Keratinocyte (primary cell): Measurements from ENCODE around the gene INPP4B. TPM values are rescaled to one million over a fixed set of nuclear protein-coding genes. Genes with fewer than 3 reads are reported as not detected.

Experiments
- DNase-seq: peaks from one replicate; pipeline ENCODE4 v3.0.0-alpha.2; 2011; ENCODE audit warnings: low read depth, missing footprints, low spot score
- FAIRE-seq: peaks from 2 replicates; lab custom pipeline; 2011; peaks lifted over from hg19 to GRCh38; lab: Jason Lieb, UNC
- H2AFZ ChIP-seq: 2 replicates; pipeline ENCODE4 v1.6.0; 2012; ENCODE audit warnings: low read length, control low read depth, inconsistent platforms; ENCODE audit not compliant: control insufficient read depth
- H3K27ac ChIP-seq: 2 replicates; pipeline ENCODE4 v1.5.1; 2011; ENCODE audit warnings: low read length; ENCODE audit not compliant: control insufficient read depth, insufficient read depth
- H3K27me3 ChIP-seq: 3 replicates; pipeline ENCODE4 v1.6.0; 2011; ENCODE audit warnings: low read length; ENCODE audit not compliant: control insufficient read depth, insufficient read depth; ENCODE audit errors: extremely low read depth
- H3K36me3 ChIP-seq, 2 experiments: 2 replicates in 1 of 2; 3 replicates in 1 of 2; pipeline ENCODE4 v1.5.1; 2011; ENCODE audit warnings: low read length in 2 of 2, mild to moderate bottlenecking in 1 of 2; ENCODE audit not compliant: control insufficient read depth in 2 of 2, insufficient read depth in 2 of 2; ENCODE audit errors: extremely low read depth in 1 of 2
- H3K4me1 ChIP-seq: 3 replicates; pipeline ENCODE4 v1.5.1; 2011; ENCODE audit warnings: low read length; ENCODE audit not compliant: control insufficient read depth, insufficient read depth; ENCODE audit errors: extremely low read depth
- H3K4me2 ChIP-seq: 3 replicates; pipeline ENCODE4 v1.6.0; 2011; ENCODE audit warnings: low read depth, low read length; ENCODE audit not compliant: control insufficient read depth, insufficient read depth; ENCODE audit errors: extremely low read depth
- H3K4me3 ChIP-seq, 3 experiments: fragments of 200-600 bp in 1 of 3; sonication (generic) in 1 of 3; 2 replicates in 2 of 3; 3 replicates in 1 of 3; pipeline ENCODE4 v1.5.1; 2011 to 2016; ENCODE audit warnings: low read length in 3 of 3, mild to moderate bottlenecking in 3 of 3, control low read depth in 2 of 3, inconsistent platforms in 1 of 3, low read depth in 1 of 3, mixed read lengths in 1 of 3, mixed run types in 1 of 3, moderate library complexity in 1 of 3; ENCODE audit not compliant: control insufficient read depth in 2 of 3, insufficient read depth in 2 of 3; ENCODE audit errors: extremely low read depth in 1 of 3
- H3K79me2 ChIP-seq: 2 replicates; pipeline ENCODE4 v1.6.0; 2012; ENCODE audit warnings: low read length; ENCODE audit not compliant: control insufficient read depth, insufficient read depth
- H3K9ac ChIP-seq: 3 replicates; pipeline ENCODE4 v1.6.0; 2011; ENCODE audit warnings: low read length; ENCODE audit not compliant: control insufficient read depth, insufficient read depth; ENCODE audit errors: extremely low read depth
- H3K9me1 ChIP-seq: 3 replicates; pipeline ENCODE4 v1.6.0; 2011; ENCODE audit warnings: low read length; ENCODE audit not compliant: control insufficient read depth, insufficient read depth; ENCODE audit errors: extremely low read depth
- H3K9me3 ChIP-seq: 2 replicates; pipeline ENCODE4 v1.5.1; 2012; ENCODE audit warnings: low read depth, low read length; ENCODE audit not compliant: control insufficient read depth
- H4K20me1 ChIP-seq: 3 replicates; pipeline ENCODE4 v1.6.0; 2011; ENCODE audit warnings: low read length; ENCODE audit not compliant: control insufficient read depth, insufficient read depth; ENCODE audit errors: extremely low read depth
- CTCF ChIP-seq, 3 experiments: IDR thresholded peaks in 1 of 3; conservative IDR thresholded peaks in 1 of 3; optimal IDR thresholded peaks in 1 of 3; 2 replicates in 2 of 3; 3 replicates in 1 of 3; pipeline versions ENCODE3 to v1.5.1; 2011; ENCODE audit warnings: low read length in 3 of 3, mild to moderate bottlenecking in 3 of 3, moderate library complexity in 2 of 3, control low read depth in 1 of 3, inconsistent platforms in 1 of 3; ENCODE audit not compliant: insufficient read depth in 2 of 3; ENCODE audit errors: extremely low read depth in 1 of 3
- EZH2 ChIP-seq: IDR thresholded peaks from one replicate; pipeline ENCODE4 v1.6.1; 2012; ENCODE audit warnings: inconsistent platforms, mild to moderate bottlenecking, low read length, moderate library complexity
- dilution Hi-C: fragments of 300-500 bp; cut with MboI; formaldehyde crosslinking; loops from one replicate; pipeline ENCODE4 v1.7.0; 2020; ENCODE audit warnings: low sequenced_read_pairs; ENCODE audit not compliant: extremely low pct_ligation_motif_present
- polyA plus RNA-seq, 5 experiments: library from polyadenylated mRNA; depleted of rRNA in 3 of 5; stranded (reverse) in 3 of 5; stranded (forward) in 1 of 5; unstranded in 1 of 5; fragments of >200 nt; gene quantifications; 1 replicate in 1 of 5; 2 replicates in 3 of 5; 3 replicates in 1 of 5; pipeline versions ENCODE4 v1.2.1 to v1.2.3, GENCODE V29; 2011 to 2012; ENCODE audit warnings: missing spikeins in 2 of 5, low read depth in 1 of 5, low replicate concordance in 1 of 5

Gene INPP4B
- polyA plus RNA-seq, 1 donor (not counting 4 experiments of a cell fraction or from before 2014, with no cell fraction given): 50.2 TPM

- no peak overlapping the region for H3K9ac ChIP-seq
- TF ChIP-seq CTCF (optimal IDR thresholded peaks at IDR 0.05 in 1 of 3, IDR thresholded peaks at IDR 0.05 in 1 of 3, conservative IDR thresholded peaks at IDR 0.05 in 1 of 3; ENCODE audit: extremely low read depth in 1 of 3, insufficient read depth in 2 of 3, low read length in 3 of 3) (no peak), EZH2 (no peak)
- no peaks in the 10 kb centered on the region for H3K9me3 ChIP-seq
- no peak for FAIRE-seq
- no peak overlapping the region for H3K4me3 ChIP-seq
- H3K4me2 ChIP-seq: no peak overlapping the region
- no peak overlapping the region for H2AFZ ChIP-seq
- no peak overlapping the region for H3K27ac ChIP-seq
- no peaks in the 10 kb centered on the region for H3K79me2 ChIP-seq
- no peaks in the 10 kb centered on the region for H3K9me1 ChIP-seq
- no peaks in the 10 kb centered on the region for H3K36me3 ChIP-seq
- dilution Hi-C loops: no loop called here
- no peaks in the 10 kb centered on the region for H3K27me3 ChIP-seq
- no peak for DNase-seq
- peaks cover 6% of the 10 kb centered on the region for H3K4me1 ChIP-seq
- no peaks in the 10 kb centered on the region for H4K20me1 ChIP-seq
These were observed 67.2 kb downstream of the INPP4B start for GRCh38 chr4:142778900-142779299.

- dilution Hi-C loops: no loop called here
- Histone ChIP-seq H3K9me1 (no peaks in the 10 kb centered on the region), H3K27ac (no peak overlapping the region), H3K4me3 (no peak overlapping the region), H3K9me3 (no peaks in the 10 kb centered on the region), H3K4me2 (no peak overlapping the region), H3K79me2 (no peaks in the 10 kb centered on the region), H3K4me1 (peaks cover 6% of the 10 kb centered on the region), H3K27me3 (no peaks in the 10 kb centered on the region), H4K20me1 (no peaks in the 10 kb centered on the region), H3K9ac (no peak overlapping the region), H2AFZ (no peak overlapping the region), H3K36me3 (no peaks in the 10 kb centered on the region)
- no peak for DNase-seq
- FAIRE-seq: no peak
- no peak for TF ChIP-seq EZH2
These were observed 67.7 kb downstream of the INPP4B start for GRCh38 chr4:142778430-142778829.

- Histone ChIP-seq H3K4me1 (peaks cover 6% of the 10 kb centered on the region), H3K79me2 (no peaks in the 10 kb centered on the region), H3K4me2 (no peak overlapping the region), H3K4me3 (no peak overlapping the region), H3K27ac (no peak overlapping the region), H3K9me1 (no peaks in the 10 kb centered on the region), H3K36me3 (no peaks in the 10 kb centered on the region), H3K9me3 (no peaks in the 10 kb centered on the region), H4K20me1 (no peaks in the 10 kb centered on the region), H3K9ac (no peak overlapping the region), H2AFZ (peak overlapping the region; percentile 30), H3K27me3 (no peaks in the 10 kb centered on the region)
- DNase-seq (no peak), FAIRE-seq (no peak)
- no peak for TF ChIP-seq EZH2
- no peak for TF ChIP-seq CTCF (optimal IDR thresholded peaks at IDR 0.05 in 1 of 3, IDR thresholded peaks at IDR 0.05 in 1 of 3, conservative IDR thresholded peaks at IDR 0.05 in 1 of 3; ENCODE audit: extremely low read depth in 1 of 3, insufficient read depth in 2 of 3, low read length in 3 of 3)
- dilution Hi-C loops: no loop called here
These were observed 68.9 kb downstream of the INPP4B start for GRCh38 chr4:142777045-142777743.
